GM08714 (cell line): Measurements from ENCODE around the gene IRF7.

Experiments used
- H3K4me3 ChIP-seq: fragments of 200-500 bp; sonication (Bioruptor generic); 2 replicates; pipeline ENCODE4 v1.5.1; 2014; ENCODE audit warnings: mild to moderate bottlenecking, low read length, inconsistent platforms
- ZNF274 ChIP-seq: IDR thresholded peaks from 2 replicates; pipeline ENCODE4 v1.6.1; 2012; ENCODE audit warnings: mild to moderate bottlenecking, low read depth, low read length

Gene IRF7

GRCh38 chr11:598005-598680, 17.6 kb downstream of the IRF7 start:
- TF ChIP-seq ZNF274 = no peak
- no peak overlapping the region for H3K4me3 ChIP-seq

GRCh38 chr11:597166-597725, 18.5 kb downstream of the IRF7 start:
- TF ChIP-seq ZNF274 = no peak
- H3K4me3 ChIP-seq = no peak overlapping the region

GRCh38 chr11:596374-596773, 19.4 kb downstream of the IRF7 start:
- no peak overlapping the region for H3K4me3 ChIP-seq
- no peak for TF ChIP-seq ZNF274

- no peak for TF ChIP-seq ZNF274
- no peak overlapping the region for H3K4me3 ChIP-seq
These were observed 20.4 kb downstream of the IRF7 start for GRCh38 chr11:595400-595799.

GRCh38 chr11:593347-593746, 22.4 kb downstream of the IRF7 start:
- no peak for TF ChIP-seq ZNF274
- no peak overlapping the region for H3K4me3 ChIP-seq

GRCh38 chr11:592918-593317, 22.8 kb downstream of the IRF7 start:
- no peak for TF ChIP-seq ZNF274
- no peak overlapping the region for H3K4me3 ChIP-seq

GRCh38 chr11:592501-592900, 23.2 kb downstream of the IRF7 start:
- no peak for TF ChIP-seq ZNF274
- H3K4me3 ChIP-seq = no peak overlapping the region

- no peak overlapping the region for H3K4me3 ChIP-seq
- TF ChIP-seq ZNF274 = no peak
These were observed 24.8 kb downstream of the IRF7 start for GRCh38 chr11:590997-591396.

- no peak overlapping the region for H3K4me3 ChIP-seq
- TF ChIP-seq ZNF274 = no peak
These were observed 26.0 kb downstream of the IRF7 start for GRCh38 chr11:589798-590197.

GRCh38 chr11:587978-588380, 27.8 kb downstream of the IRF7 start:
- TF ChIP-seq ZNF274 = no peak
- no peak overlapping the region for H3K4me3 ChIP-seq

GRCh38 chr11:587546-587945, 28.2 kb downstream of the IRF7 start:
- TF ChIP-seq ZNF274 = no peak
- H3K4me3 ChIP-seq = no peak overlapping the region

GRCh38 chr11:586376-587316, 29.1 kb downstream of the IRF7 start:
- no peak overlapping the region for H3K4me3 ChIP-seq
- TF ChIP-seq ZNF274 = no peak

- no peak for TF ChIP-seq ZNF274
These were observed 31.5 kb downstream of the IRF7 start for GRCh38 chr11:584287-584686.

GRCh38 chr11:581752-582151, 34.0 kb downstream of the IRF7 start:
- TF ChIP-seq ZNF274 = no peak
- H3K4me3 ChIP-seq = no peak overlapping the region

More at GRCh38 chr11:584287-584686, 31.5 kb downstream of the IRF7 start:
- H3K4me3 ChIP-seq = no peak overlapping the region

- no peak overlapping the region for H3K4me3 ChIP-seq
- TF ChIP-seq ZNF274 = no peak
These were observed 34.4 kb downstream of the IRF7 start for GRCh38 chr11:581342-581741.
